Neural cell (in vitro differentiated cells): ENCODE measurements around the gene REP15. TPM values are rescaled to one million over a fixed set of nuclear protein-coding genes. Genes with fewer than 3 reads are reported as not detected.
"Not testable (repeated sequence)": the region's sequence is repeated elsewhere in the genome, so short reads cannot be mapped to it uniquely, and the experiment has no call there.

Experiments used
- H2AFZ ChIP-seq: fragments of 200-600, 300-800 bp; sonication (generic), shearing (Covaris generic); 2 replicates; pipeline ENCODE4 v1.6.0; 2014; ENCODE audit warnings: low read depth, mild to moderate bottlenecking, antibody characterized with exemption, low read length, moderate library complexity
- H3F3A ChIP-seq: fragments of 200-600 bp; shearing (Covaris generic); 2 replicates; pipeline ENCODE4 v1.6.1; 2016; ENCODE audit warnings: mild to moderate bottlenecking, moderate library complexity, mixed read lengths, antibody characterized with exemption, low read length; ENCODE audit not compliant: insufficient read depth, poor library complexity, severe bottlenecking
- H3K27ac ChIP-seq: fragments of 200-600, 300-800 bp; sonication (generic), shearing (Covaris generic); 2 replicates; pipeline ENCODE4 v1.5.1; 2014; ENCODE audit warnings: mild to moderate bottlenecking, low read length, moderate library complexity
- H3K27me3 ChIP-seq: fragments of 300-800, 200-600 bp; sonication (generic), shearing (Covaris generic); 2 replicates; pipeline ENCODE4 v1.6.0; 2014; ENCODE audit warnings: mild to moderate bottlenecking, low read depth, low read length, moderate library complexity; ENCODE audit not compliant: insufficient read depth
- H3K36me3 ChIP-seq: fragments of 300-800, 200-600 bp; sonication (generic), shearing (Covaris generic); 2 replicates; pipeline ENCODE4 v1.5.1; 2014; ENCODE audit warnings: mild to moderate bottlenecking, antibody characterized with exemption, low read length, moderate library complexity; ENCODE audit not compliant: insufficient read depth
- H3K4me2 ChIP-seq: fragments of 300-800, 200-600 bp; sonication (generic), shearing (Covaris generic); 2 replicates; pipeline ENCODE4 v1.6.0; 2014; ENCODE audit warnings: mild to moderate bottlenecking, low read length
- H3K4me3 ChIP-seq: fragments of 300-800, 200-600 bp; sonication (generic), shearing (Covaris generic); 2 replicates; pipeline ENCODE4 v1.5.1; 2014; ENCODE audit warnings: mild to moderate bottlenecking, low read length, moderate library complexity
- H3K79me2 ChIP-seq: fragments of 200-600 bp; shearing (Covaris generic); replicated peaks from 2 replicates; pipeline ENCODE4 v1.6.0; 2014; ENCODE audit warnings: mild to moderate bottlenecking, low read length, moderate library complexity; ENCODE audit not compliant: insufficient read depth
- H3K9ac ChIP-seq: fragments of 300-800, 200-600 bp; sonication (generic), shearing (Covaris generic); 2 replicates; pipeline ENCODE4 v1.6.1; 2016; ENCODE audit warnings: mild to moderate bottlenecking, low read length, mixed read lengths
- H3K9me2 ChIP-seq: fragments of 200-600 bp; shearing (Covaris generic); 2 replicates; pipeline ENCODE4 v1.6.1; 2016; ENCODE audit warnings: mild to moderate bottlenecking, low read length, mixed read lengths; ENCODE audit not compliant: insufficient read depth
- H3K9me3 ChIP-seq: fragments of 200-600, 300-800 bp; sonication (generic), shearing (Covaris generic); 2 replicates; pipeline ENCODE4 v1.6.1; 2016; ENCODE audit warnings: mild to moderate bottlenecking, mixed run types, low read length, moderate library complexity, mixed read lengths
- H4K20me1 ChIP-seq: fragments of 200-600 bp; shearing (Covaris generic); 2 replicates; pipeline ENCODE4 v1.6.1; 2016; ENCODE audit warnings: mild to moderate bottlenecking, mixed run types; ENCODE audit not compliant: insufficient read depth
- EP300 ChIP-seq: fragments of 450-650 bp; conservative IDR thresholded peaks from 2 replicates; pipeline ENCODE4 v1.6.1; 2014; ENCODE audit warnings: antibody characterized with exemption, mild to moderate bottlenecking, moderate library complexity; ENCODE audit not compliant: poor library complexity, severe bottlenecking
- EZH2 ChIP-seq: fragments of 200-600, 300-800 bp; shearing (Covaris generic), sonication (generic); IDR thresholded peaks from 2 replicates; pipeline ENCODE4 v1.6.1; 2014; ENCODE audit warnings: antibody characterized with exemption, low read length, borderline replicate concordance, mild to moderate bottlenecking; ENCODE audit not compliant: insufficient read depth, poor library complexity, severe bottlenecking
- MXI1 ChIP-seq: fragments of 450-650 bp; conservative IDR thresholded peaks from 2 replicates; pipeline ENCODE4 v1.6.1; 2014; ENCODE audit warnings: antibody characterized with exemption, mild to moderate bottlenecking; ENCODE audit not compliant: poor library complexity, severe bottlenecking
- POLR2AphosphoS5 ChIP-seq: IDR thresholded peaks from 2 replicates; pipeline ENCODE4 v1.6.1; 2012
- RAD21 ChIP-seq: fragments of 450-650 bp; conservative IDR thresholded peaks from 2 replicates; pipeline ENCODE4 v1.6.1; 2014; ENCODE audit warnings: antibody characterized with exemption, mild to moderate bottlenecking, moderate library complexity
- SMC3 ChIP-seq: fragments of 450-650 bp; conservative IDR thresholded peaks from 2 replicates; pipeline ENCODE4 v1.6.1; 2014; ENCODE audit warnings: antibody characterized with exemption, mild to moderate bottlenecking, moderate library complexity; ENCODE audit not compliant: poor library complexity
- TAF1 ChIP-seq: IDR thresholded peaks from 2 replicates; pipeline ENCODE4 v1.6.1; 2012; ENCODE audit warnings: low read depth
- polyA plus RNA-seq: library from polyadenylated mRNA; depleted of rRNA; stranded (reverse); fragments of >200 nt; gene quantifications from 2 replicates; pipeline ENCODE4 v1.2.3, GENCODE V29; 2014
- TF ChIP-seq, protein P1 (sequence below): IDR thresholded peaks from 2 replicates; pipeline ENCODE4 v1.6.1; 2012; ENCODE audit warnings: borderline replicate concordance
- TF ChIP-seq, protein P2 (sequence below): fragments of 450-650 bp; IDR thresholded peaks from 2 replicates; pipeline ENCODE4 v1.5.1; 2014; ENCODE audit warnings: antibody characterized with exemption, mild to moderate bottlenecking, moderate library complexity; ENCODE audit not compliant: poor library complexity, severe bottlenecking

The REP15 gene
- polyA plus RNA-seq, 1 donor from 2014 or later = 0.88 TPM

DNA sequence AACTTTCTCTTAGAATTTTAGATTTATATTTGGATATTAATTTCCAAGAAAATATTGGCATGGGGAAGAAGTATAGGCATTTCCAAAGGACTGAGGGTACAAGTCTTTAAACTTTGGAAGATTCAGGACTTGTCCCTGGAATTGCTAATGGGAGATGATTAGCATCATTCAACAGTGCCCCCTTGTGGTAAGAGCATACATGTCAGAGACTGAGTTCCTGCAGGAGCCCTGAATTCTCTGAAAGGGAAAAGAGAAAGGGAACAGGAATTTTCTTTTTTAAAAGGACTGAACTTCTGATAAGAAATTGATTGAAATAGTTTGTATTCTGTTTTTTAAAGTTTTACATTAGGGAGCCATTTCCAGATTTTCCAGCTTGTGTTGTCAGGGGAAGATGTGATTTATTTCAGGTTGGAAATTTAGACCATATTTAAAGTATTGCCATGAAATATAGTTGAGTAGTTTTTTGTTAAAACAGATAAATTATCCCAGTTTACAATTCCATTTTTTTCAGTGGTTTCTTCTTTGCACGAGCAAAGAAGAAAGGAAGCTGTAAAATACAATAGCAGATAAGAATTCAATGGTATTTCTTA is 44.0 kb upstream of the REP15 start:
- no peaks in the 10 kb centered on the region for H3K27me3 ChIP-seq
- H3K9ac ChIP-seq = no peak overlapping the region
- no peak overlapping the region for H2AFZ ChIP-seq
- no peaks in the 10 kb centered on the region for H3K36me3 ChIP-seq
- no peaks in the 10 kb centered on the region for H4K20me1 ChIP-seq
- H3K4me2 ChIP-seq = no peak overlapping the region
- TF ChIP-seq POLR2AphosphoS5 (no peak), EP300 (no peak), SMC3 (peak; percentile 75), MXI1 (no peak), TAF1 (no peak), RAD21 (peak; percentile 76), EZH2 (no peak)
- TF ChIP-seq, protein P1, sequence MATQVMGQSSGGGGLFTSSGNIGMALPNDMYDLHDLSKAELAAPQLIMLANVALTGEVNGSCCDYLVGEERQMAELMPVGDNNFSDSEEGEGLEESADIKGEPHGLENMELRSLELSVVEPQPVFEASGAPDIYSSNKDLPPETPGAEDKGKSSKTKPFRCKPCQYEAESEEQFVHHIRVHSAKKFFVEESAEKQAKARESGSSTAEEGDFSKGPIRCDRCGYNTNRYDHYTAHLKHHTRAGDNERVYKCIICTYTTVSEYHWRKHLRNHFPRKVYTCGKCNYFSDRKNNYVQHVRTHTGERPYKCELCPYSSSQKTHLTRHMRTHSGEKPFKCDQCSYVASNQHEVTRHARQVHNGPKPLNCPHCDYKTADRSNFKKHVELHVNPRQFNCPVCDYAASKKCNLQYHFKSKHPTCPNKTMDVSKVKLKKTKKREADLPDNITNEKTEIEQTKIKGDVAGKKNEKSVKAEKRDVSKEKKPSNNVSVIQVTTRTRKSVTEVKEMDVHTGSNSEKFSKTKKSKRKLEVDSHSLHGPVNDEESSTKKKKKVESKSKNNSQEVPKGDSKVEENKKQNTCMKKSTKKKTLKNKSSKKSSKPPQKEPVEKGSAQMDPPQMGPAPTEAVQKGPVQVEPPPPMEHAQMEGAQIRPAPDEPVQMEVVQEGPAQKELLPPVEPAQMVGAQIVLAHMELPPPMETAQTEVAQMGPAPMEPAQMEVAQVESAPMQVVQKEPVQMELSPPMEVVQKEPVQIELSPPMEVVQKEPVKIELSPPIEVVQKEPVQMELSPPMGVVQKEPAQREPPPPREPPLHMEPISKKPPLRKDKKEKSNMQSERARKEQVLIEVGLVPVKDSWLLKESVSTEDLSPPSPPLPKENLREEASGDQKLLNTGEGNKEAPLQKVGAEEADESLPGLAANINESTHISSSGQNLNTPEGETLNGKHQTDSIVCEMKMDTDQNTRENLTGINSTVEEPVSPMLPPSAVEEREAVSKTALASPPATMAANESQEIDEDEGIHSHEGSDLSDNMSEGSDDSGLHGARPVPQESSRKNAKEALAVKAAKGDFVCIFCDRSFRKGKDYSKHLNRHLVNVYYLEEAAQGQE = no peak
- TF ChIP-seq, protein P2, sequence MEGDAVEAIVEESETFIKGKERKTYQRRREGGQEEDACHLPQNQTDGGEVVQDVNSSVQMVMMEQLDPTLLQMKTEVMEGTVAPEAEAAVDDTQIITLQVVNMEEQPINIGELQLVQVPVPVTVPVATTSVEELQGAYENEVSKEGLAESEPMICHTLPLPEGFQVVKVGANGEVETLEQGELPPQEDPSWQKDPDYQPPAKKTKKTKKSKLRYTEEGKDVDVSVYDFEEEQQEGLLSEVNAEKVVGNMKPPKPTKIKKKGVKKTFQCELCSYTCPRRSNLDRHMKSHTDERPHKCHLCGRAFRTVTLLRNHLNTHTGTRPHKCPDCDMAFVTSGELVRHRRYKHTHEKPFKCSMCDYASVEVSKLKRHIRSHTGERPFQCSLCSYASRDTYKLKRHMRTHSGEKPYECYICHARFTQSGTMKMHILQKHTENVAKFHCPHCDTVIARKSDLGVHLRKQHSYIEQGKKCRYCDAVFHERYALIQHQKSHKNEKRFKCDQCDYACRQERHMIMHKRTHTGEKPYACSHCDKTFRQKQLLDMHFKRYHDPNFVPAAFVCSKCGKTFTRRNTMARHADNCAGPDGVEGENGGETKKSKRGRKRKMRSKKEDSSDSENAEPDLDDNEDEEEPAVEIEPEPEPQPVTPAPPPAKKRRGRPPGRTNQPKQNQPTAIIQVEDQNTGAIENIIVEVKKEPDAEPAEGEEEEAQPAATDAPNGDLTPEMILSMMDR = peak; percentile 80
- no peak overlapping the region for H3K27ac ChIP-seq
- H3K4me3 ChIP-seq = no peak overlapping the region
- no peaks in the 10 kb centered on the region for H3K9me2 ChIP-seq
- H3K9me3 ChIP-seq = no peaks in the 10 kb centered on the region
- H3K79me2 ChIP-seq = no peaks in the 10 kb centered on the region
- H3F3A ChIP-seq = no peaks in the 10 kb centered on the region

DNA sequence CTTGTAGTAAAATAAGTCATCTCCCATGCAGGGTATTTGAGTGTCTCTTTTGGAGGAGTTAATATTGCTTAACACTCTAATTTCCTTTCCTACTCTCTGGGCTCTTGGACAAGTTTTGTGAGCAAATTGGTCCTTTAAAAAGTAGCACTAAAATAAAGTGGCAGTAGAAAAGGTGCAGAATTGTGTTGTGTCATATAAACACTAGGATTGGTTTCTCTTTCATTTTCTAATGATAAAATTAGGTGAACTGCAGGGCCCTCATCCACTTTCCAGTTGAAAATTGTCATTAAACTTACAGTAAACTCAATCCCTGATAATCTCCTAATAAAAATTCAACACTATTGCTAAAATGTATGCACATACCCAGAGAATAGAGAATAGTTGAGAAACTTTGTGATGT is 42.6 kb upstream of the REP15 start:
- Histone ChIP-seq H4K20me1 (no peaks in the 10 kb centered on the region), H3F3A (no peaks in the 10 kb centered on the region), H3K9me3 (no peaks in the 10 kb centered on the region), H3K9ac (no peak overlapping the region), H3K4me2 (no peak overlapping the region), H2AFZ (no peak overlapping the region), H3K27ac (no peak overlapping the region), H3K79me2 (no peaks in the 10 kb centered on the region), H3K4me3 (no peak overlapping the region), H3K27me3 (no peaks in the 10 kb centered on the region), H3K36me3 (no peaks in the 10 kb centered on the region), H3K9me2 (no peaks in the 10 kb centered on the region)
- no peak for TF ChIP-seq POLR2AphosphoS5
- no peak for TF ChIP-seq EZH2
- TF ChIP-seq, protein P1 = no peak
- TF ChIP-seq SMC3 = no peak
- no peak for TF ChIP-seq MXI1
- TF ChIP-seq, protein P2 = no peak
- TF ChIP-seq TAF1 = no peak
- TF ChIP-seq RAD21 = no peak
- TF ChIP-seq EP300 = no peak

GRCh38 chr12:27655476-27655875 is 40.8 kb upstream of the REP15 start:
- not testable (repeated sequence) for H3K79me2 ChIP-seq, H3K4me2 ChIP-seq, H4K20me1 ChIP-seq, H3K27ac ChIP-seq, H3K9me2 ChIP-seq, H3K27me3 ChIP-seq, H3K9me3 ChIP-seq, H3K9ac ChIP-seq, H3F3A ChIP-seq, H3K36me3 ChIP-seq, H3K4me3 ChIP-seq, H2AFZ ChIP-seq
